DLD1 (cell line): ENCODE results near the gene RBKS.

Experiments used
- in situ Hi-C: cut with HindIII; loops from 2 replicates; pipeline ENCODE4 v1.10.0; 2017; ENCODE audit warnings: low sequenced_read_pairs

The RBKS gene

DNA sequence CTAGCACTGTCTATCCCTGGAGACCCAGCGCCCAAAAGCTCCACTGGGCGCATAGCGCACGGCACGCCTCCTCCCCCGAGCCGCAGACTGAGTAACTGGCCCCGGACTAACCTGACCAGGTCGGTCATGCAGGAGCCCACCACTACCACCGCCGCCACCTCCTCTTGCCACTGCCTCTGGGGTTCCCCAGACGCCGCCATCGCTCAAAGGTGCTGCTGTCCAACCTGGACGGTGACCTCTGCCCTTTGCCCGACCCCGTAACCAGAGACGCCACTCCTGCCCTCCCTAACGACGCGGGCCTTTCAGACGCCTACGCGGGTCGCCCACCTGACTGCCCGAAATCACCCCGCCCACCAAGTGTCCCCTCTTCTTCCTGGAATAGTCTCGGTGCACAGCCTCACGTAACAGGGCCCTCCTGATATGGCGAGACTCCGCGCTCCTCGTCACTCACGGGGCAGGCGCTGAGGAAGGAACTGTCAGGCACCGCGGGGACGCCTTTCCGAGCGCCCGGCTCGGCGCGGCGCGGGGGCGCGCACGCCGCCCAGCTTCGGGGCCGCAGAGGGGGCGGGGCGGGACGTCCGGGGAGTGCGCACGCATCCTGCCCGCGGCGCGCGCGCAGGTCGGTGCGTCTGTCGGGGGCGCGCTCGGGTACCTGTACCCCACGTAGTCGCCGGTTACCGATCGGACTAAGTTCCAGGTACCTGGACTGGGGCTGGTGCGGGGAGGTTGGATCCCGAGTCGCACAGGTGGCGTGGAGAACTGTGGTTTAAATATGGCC lies at the start of gene RBKS, which contains the start of gene BABAM2:
Gene RBKS (minus strand): TSS at position 242 of the 778 bp plus-strand sequence. CDS start 42 bp downstream, at position 200.
Gene BABAM2 (plus strand): TSS at position 584 of the 778 bp plus-strand sequence. CDS start 3,828 bp downstream, outside the sequence.
- in situ Hi-C loops: no loop called here

DNA sequence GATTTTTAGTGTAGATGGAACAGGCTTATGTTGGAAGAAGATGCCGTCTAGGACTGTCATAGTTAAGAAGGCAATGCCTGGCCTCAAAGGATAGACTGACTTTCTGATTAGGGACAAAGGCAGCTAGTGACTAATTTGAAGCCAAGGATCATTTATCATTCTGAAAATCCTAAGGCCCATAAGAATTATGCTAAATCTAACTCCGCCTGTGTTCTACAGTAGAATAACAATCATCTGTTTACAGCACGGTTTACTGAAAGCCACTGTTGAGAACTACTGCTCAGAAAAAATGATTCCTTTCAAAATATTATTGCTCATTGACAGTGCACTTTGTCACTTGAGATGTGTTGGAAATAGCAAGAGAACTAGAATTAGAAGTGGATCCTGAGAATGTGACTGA lies 44.8 kb upstream of the RBKS start:
- in situ Hi-C loops: no loop called here

DNA sequence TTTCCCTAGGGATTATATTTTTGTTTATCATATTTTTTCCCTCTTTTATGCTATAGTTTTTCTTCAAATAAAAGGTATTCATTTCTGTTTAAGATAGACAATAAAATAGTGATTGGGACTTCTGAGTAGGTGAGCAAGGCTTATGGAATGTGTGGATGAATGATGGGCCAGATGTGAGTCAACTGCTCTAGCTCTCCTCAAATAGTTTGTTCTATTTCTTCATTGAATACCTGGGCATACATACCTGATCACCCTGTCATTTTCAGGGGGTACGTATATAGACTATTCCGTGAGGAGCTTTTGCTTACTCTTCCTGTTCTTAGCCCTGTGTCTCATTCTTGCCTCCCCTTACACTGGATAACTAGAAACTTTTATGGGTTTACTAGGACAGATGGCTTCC lies 42.2 kb upstream of the RBKS start:
- in situ Hi-C loops: no loop called here

GRCh38 chr2:27931361-27931950 lies 41.3 kb upstream of the RBKS start:
- in situ Hi-C loops: no loop called here

GRCh38 chr2:27929916-27930486 lies 39.8 kb upstream of the RBKS start:
- in situ Hi-C loops: no loop called here

DNA sequence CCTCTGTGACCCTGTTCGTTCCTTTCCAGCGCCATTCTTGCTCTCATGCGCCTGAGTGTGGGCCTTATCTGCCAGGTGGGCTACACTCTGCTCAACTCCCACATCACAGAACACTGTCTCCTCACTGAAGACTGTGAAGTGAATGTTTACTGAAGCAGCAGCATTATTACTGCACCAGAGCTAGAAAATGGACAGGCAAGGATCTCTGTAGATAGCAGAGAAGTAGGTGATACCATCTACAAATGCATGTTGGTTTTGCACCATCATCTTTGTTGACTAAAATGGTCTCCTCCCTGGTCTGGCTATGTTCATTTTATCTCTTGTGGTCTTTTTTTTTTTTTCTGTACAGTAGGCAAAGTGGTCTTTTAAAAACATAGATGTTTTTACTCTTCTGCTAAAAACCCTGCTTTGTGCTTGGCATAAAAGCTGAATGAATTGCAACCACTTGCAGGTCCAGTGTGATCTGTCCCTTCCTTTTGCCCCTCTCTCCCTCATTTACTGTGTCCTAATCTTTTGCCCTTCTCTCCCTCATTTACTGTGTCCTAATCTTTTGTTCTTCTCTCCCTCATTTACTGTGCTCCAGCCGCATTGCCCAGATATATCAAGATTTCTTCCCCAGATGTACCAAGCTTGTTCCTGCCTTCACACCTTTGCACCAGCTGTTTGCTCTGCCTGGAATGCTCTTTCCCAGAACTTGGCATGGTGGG lies 35.7 kb upstream of the RBKS start:
- in situ Hi-C loops: no loop called here

DNA sequence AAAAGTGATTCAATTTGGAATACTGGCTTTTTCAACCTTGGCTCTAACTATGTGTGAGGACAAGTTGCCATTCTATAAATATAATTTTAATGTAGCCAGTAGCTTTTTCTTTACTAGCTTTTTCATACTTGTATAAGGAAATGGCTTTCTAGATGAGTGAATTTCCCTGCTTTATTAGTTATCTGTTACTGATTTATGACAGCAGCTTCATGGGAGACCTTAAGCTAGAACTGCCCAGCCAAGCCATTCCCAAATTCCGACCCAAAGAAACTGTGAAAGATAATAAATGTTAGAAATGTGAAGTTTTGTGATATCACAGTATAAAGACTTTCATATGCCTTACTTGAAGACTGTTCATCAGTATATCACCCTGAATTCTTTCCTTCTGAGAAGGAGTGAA lies 32.7 kb upstream of the RBKS start:
- in situ Hi-C loops: no loop called here

DNA sequence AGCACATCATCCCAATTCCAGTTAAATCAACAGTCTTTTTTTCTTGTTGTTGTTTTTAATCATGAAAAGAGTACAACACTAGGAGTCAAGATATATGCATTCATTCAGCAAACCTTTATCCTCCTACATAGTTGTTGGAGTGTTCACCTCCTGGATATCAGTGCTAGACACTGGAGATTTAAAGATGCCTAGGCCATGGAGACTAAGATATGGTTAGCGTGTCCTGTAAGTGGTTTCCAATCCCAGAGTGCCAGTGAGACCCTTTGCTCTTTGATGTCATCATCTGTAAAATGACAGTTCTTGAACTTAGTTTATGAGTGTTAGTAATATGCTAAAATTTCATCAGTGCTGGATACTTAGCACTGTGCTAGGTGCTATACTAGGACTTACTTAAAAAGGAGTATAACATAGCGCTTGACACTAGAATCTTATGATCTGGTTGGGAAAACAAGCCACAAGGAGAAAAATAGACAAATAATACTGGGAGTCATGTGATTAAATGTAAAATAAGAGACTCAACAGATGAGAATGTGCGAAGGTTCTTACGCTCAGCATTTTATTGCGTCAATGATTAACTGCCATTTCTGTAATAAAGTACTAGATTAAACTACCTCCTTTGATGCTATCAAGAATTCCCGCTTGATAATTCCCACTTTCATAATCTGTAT lies 31.8 kb upstream of the RBKS start:
- in situ Hi-C loops: no loop called here

- in situ Hi-C loops: no loop called here
Observed at GRCh38 chr2:27921424-27921823, 31.2 kb upstream of the RBKS start.

GRCh38 chr2:27920148-27920885 lies 30.1 kb upstream of the RBKS start:
- in situ Hi-C loops: no loop called here

DNA sequence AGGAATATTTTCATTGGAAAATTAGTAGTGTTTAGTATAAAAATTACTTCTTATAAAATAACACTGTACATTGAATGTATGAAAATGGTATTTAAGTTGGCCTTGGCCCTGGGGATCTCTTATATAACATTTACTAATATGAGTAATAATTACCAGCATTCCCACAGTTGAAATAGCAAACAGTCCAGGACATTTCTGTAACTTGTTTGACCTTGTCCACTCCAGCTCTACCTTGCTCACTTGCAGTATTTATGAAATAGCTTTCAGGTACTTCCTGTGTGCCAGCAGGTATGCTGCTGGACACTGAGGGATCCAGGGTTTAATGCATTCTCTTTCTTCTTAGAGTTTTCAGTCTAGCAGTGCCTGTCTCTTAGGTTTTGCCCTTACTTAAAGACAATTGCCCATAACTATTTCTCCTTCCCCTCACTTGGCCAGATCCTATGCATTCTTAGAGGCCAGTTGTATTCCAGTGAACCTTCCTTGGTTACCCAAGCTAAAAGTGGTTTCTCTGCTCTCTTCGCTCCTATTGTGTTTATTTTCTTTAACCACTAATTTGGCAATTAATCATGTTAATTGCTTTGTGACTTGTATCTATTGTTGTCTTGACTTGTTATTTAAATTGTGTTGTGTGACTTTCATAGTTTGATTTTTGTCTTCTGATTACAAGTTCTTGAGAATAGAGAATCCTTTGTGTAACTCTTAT lies 26.3 kb upstream of the RBKS start:
- in situ Hi-C loops: no loop called here

- in situ Hi-C loops: no loop called here
Observed at GRCh38 chr2:27915874-27916273, 25.7 kb upstream of the RBKS start.

GRCh38 chr2:27915191-27915590 lies 25.0 kb upstream of the RBKS start:
- in situ Hi-C loops: no loop called here

GRCh38 chr2:27914805-27915175 lies 24.6 kb upstream of the RBKS start:
- in situ Hi-C loops: no loop called here

- in situ Hi-C loops: no loop called here
Observed at GRCh38 chr2:27914041-27914804, 24.0 kb upstream of the RBKS start.

DNA sequence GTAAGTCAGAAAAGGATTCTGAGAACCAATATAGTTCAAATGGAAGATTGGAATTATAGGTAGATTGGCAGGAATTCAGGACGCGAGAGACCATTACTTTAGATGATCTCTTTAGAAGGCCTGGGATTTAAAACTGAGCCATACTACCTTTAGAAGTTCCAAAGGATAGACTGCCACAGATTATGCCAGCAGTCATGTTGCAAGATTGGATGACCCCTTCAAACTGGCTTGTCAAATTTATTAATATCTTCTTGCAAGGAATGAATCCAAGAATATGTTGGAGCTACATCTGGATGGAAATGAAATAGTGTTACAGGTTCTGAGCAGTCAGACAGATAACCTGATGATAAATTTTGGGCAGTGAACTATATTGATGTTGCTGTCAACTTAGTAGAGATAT lies 22.3 kb upstream of the RBKS start:
- in situ Hi-C loops: no loop called here

DNA sequence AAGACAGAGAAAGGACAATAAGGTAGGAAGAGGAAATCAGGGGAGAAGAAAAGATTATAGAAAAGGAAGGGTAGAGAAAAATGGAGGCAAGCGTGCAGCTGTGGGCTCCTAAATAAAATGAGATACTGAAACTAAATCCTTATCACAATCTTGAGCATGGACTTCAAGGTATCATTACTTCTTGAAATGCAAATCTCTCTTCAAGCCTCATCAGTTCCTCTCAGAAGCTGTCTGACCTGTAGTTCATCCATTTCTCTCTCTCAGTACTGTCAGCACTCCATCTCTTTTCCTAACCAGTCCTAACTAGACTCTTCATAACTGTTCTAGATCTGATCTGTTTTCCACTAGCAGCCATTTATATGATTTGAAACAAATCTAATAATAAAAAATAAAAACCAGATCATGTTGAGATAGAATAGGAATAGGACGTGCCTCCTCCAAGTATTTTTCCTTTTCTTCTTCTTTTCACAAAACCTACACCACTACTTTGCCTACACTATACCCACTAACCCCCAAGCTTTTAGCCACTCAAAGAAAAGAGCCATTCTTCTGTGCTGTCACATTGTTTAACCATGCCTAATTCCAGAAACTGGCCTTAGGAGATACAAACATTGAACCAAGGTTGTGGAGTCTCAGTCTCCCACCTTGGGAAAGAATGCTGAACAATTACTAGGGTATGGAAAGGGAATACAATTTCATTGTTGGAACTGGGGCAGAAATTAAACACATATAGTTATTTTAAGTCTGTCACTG lies 21.4 kb upstream of the RBKS start:
- in situ Hi-C loops: no loop called here

DNA sequence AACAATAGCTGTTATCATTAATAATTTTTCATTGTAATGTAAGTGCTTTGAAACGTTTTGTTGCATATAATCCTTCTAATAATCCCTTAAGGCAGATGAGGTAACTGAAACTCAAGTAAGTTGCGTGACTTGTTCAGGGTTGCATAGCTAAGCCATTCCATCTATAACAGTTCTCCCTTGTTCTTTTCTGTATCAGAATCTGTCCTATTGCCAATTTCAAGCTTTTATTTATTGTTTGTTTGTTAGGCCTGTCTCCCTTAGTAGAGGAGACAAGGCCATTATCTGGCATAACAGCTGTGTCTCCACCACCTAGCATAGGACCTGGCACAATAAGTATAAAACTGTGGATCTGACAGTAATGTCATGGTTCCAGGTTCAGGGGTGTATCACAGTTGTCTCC lies 19.7 kb upstream of the RBKS start:
- in situ Hi-C loops: no loop called here
